A673 (cell line): ENCODE data around the gene LCE1F. TPM values are rescaled to one million over a fixed set of nuclear protein-coding genes. Genes with fewer than 3 reads are reported as not detected.

ENCODE experiments used
- BruUV-seq: library from RNA; stranded (reverse); fragments of 400-500 nt; replicated peaks from 2 replicates; lab custom pipeline; 2021; lab: Mats Ljungman, UMichigan
- CTCF ChIA-PET: fragments of 300-600 bp; sonication (Branson Sonifier 250); formaldehyde crosslinking; loops from one replicate; lab custom pipeline; 2022; ENCODE audit warnings: antibody characterized with exemption; lab: Charles Lee
- POLR2A ChIA-PET: fragments of 300-600 bp; sonication (Branson Sonifier 250); formaldehyde crosslinking; loops from one replicate; lab custom pipeline; 2022; ENCODE audit warnings: antibody characterized with exemption; ENCODE audit not compliant: low non-redundant PET; lab: Charles Lee
- DNase-seq: peaks from one replicate; pipeline ENCODE4 v3.0.0-alpha.2; 2015; ENCODE audit warnings: low spot score
- H3K27ac ChIP-seq: fragments of 200-600 bp; sonication (generic); 2 replicates; pipeline ENCODE4 v1.5.1; 2016; ENCODE audit warnings: mixed run types, low read depth, mild to moderate bottlenecking, mixed read lengths, antibody characterized with exemption, low read length; ENCODE audit not compliant: poor library complexity, severe bottlenecking
- H3K27me3 ChIP-seq: fragments of 200-600 bp; sonication (generic); replicated peaks from 2 replicates; pipeline ENCODE4 v1.6.1; 2017; ENCODE audit warnings: mixed run types, low read depth, mild to moderate bottlenecking, mixed read lengths, antibody characterized with exemption, low read length; ENCODE audit not compliant: insufficient read depth, poor library complexity
- H3K36me3 ChIP-seq: fragments of 200-600 bp; sonication (generic); 2 replicates; pipeline ENCODE4 v1.6.1; 2016; ENCODE audit warnings: mixed run types, mild to moderate bottlenecking, mixed read lengths, antibody characterized with exemption, low read length; ENCODE audit not compliant: insufficient read depth, poor library complexity, severe bottlenecking
- H3K4me1 ChIP-seq: fragments of 200-600 bp; sonication (generic); 2 replicates; pipeline ENCODE4 v1.6.1; 2017; ENCODE audit warnings: mixed run types, mild to moderate bottlenecking, mixed read lengths, antibody characterized with exemption, low read length; ENCODE audit not compliant: insufficient read depth, poor library complexity, severe bottlenecking
- H3K4me3 ChIP-seq: fragments of 200-600 bp; sonication (generic); 2 replicates; pipeline ENCODE4 v1.5.1; 2016; ENCODE audit warnings: low read depth, mixed run types, mild to moderate bottlenecking, mixed read lengths, low read length; ENCODE audit not compliant: poor library complexity, severe bottlenecking
- H3K9me3 ChIP-seq: fragments of 200-600 bp; sonication (generic); 2 replicates; pipeline ENCODE4 v1.6.1; 2016; ENCODE audit warnings: mixed run types, low read depth, mild to moderate bottlenecking, mixed read lengths, antibody characterized with exemption, low read length; ENCODE audit not compliant: poor library complexity, severe bottlenecking
- EZH2 ChIP-seq: fragments of 200-600 bp; sonication (generic); IDR thresholded peaks from 2 replicates; pipeline ENCODE4 v1.6.1; 2017; ENCODE audit warnings: borderline replicate concordance, low read depth, mild to moderate bottlenecking, mixed read lengths, antibody characterized with exemption, low read length; ENCODE audit not compliant: poor library complexity, severe bottlenecking
- intact Hi-C: fragments of 100-400 bp; cut with micrococcal nuclease; formaldehyde crosslinking; loops from one replicate; pipeline ENCODE4 v1.10.0; 2022; ENCODE audit not compliant: unreplicated experiment
- total RNA-seq: library from RNA; stranded (reverse); gene quantifications from 2 replicates; pipeline ENCODE4 v1.2.3, GENCODE V29; 2021
- TF ChIP-seq, protein P1 (sequence below): fragments of 300-800, 200-600 bp; sonication (generic); conservative IDR thresholded peaks from 2 replicates; pipeline ENCODE4 v1.5.1; 2017; ENCODE audit warnings: low read depth, mild to moderate bottlenecking, antibody characterized with exemption, low read length, moderate library complexity, mixed read lengths

LCE1F gene
- total RNA-seq, 1 experiment from 2014 or later, result not detected

- TF ChIP-seq, protein P1, sequence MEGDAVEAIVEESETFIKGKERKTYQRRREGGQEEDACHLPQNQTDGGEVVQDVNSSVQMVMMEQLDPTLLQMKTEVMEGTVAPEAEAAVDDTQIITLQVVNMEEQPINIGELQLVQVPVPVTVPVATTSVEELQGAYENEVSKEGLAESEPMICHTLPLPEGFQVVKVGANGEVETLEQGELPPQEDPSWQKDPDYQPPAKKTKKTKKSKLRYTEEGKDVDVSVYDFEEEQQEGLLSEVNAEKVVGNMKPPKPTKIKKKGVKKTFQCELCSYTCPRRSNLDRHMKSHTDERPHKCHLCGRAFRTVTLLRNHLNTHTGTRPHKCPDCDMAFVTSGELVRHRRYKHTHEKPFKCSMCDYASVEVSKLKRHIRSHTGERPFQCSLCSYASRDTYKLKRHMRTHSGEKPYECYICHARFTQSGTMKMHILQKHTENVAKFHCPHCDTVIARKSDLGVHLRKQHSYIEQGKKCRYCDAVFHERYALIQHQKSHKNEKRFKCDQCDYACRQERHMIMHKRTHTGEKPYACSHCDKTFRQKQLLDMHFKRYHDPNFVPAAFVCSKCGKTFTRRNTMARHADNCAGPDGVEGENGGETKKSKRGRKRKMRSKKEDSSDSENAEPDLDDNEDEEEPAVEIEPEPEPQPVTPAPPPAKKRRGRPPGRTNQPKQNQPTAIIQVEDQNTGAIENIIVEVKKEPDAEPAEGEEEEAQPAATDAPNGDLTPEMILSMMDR, result no peak
- TF ChIP-seq EZH2, result no peak
- H3K9me3 ChIP-seq, result no peaks in the 10 kb centered on the region
- no peaks in the 10 kb centered on the region for H3K36me3 ChIP-seq
- no peak within 1 kb of the TSS for H3K27ac ChIP-seq
- BruUV-seq, result no TSS peak
- no peak for DNase-seq
- POLR2A ChIA-PET, result no interaction called here
- H3K4me3 ChIP-seq, result no peak within 1 kb of the TSS
- H3K4me1 ChIP-seq, result no peaks in the 10 kb centered on the region
- CTCF ChIA-PET, result no interaction called here
- intact Hi-C loops, result no loop called here
- peaks cover 22% of the 10 kb centered on the region for H3K27me3 ChIP-seq
These were observed 36.7 kb downstream of the LCE1F start, which contains the start of gene LCE1B for GRCh38 chr1:152811671-152812070. TSS of gene LCE1B (plus strand) at chr1:152811971. CDS start at chr1:152812447, 476 bp downstream.

GRCh38 chr1:152817309-152817708 is 42.4 kb downstream of the LCE1F start:
- ChIA-PET CTCF (no interaction called here), POLR2A (no interaction called here)
- Histone ChIP-seq H3K4me1 (no peaks in the 10 kb centered on the region), H3K4me3 (no peak overlapping the region), H3K36me3 (no peaks in the 10 kb centered on the region), H3K27ac (no peak overlapping the region), H3K9me3 (no peaks in the 10 kb centered on the region), H3K27me3 (peaks cover 19% of the 10 kb centered on the region)
- TF ChIP-seq EZH2, result no peak
- TF ChIP-seq, protein P1, result no peak
- no TSS peak for BruUV-seq
- intact Hi-C loops, result no loop called here
- DNase-seq, result no peak

DNA sequence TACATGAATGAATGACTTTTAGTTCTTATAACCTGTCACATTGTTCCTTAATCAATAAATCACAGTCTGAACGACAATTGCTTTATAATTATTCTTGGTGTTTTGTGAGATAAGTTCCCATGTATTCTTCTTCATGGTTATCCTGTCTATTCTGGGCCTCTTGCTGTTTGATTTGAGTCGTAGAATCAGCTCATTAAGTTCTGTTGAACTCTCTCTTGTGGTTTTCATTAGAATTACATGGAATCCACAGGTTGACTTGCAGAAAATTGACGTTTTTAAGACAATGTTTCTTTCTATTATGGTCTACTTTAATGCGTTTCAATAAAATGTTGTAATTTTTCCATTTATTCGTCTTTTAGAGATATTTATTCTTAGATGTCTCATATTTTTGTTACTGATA is 48.4 kb downstream of the LCE1F start:
- TF ChIP-seq, protein P1, result no peak
- TF ChIP-seq EZH2, result no peak

More for the DNA sequence above, 48.4 kb downstream of the LCE1F start:
- no peaks in the 10 kb centered on the region for H3K9me3 ChIP-seq
- H3K36me3 ChIP-seq, result no peaks in the 10 kb centered on the region
- intact Hi-C loops, result no loop called here
- no peaks in the 10 kb centered on the region for H3K4me1 ChIP-seq
- no peak for DNase-seq
- no peak overlapping the region for H3K4me3 ChIP-seq
- no TSS peak for BruUV-seq
- ChIA-PET CTCF (no interaction called here), POLR2A (no interaction called here)
- peaks cover 48% of the 10 kb centered on the region for H3K27me3 ChIP-seq
- H3K27ac ChIP-seq, result no peak overlapping the region
